Liver (tissue), 9 donors: Measurements from ENCODE around the gene FBRS. TPM values are rescaled to one million over a fixed set of nuclear protein-coding genes. Genes with fewer than 3 reads are reported as not detected.

Source experiments
- DNase-seq: peaks from one replicate; pipeline ENCODE4 v3.0.0-alpha.2; 2017; ENCODE audit warnings: low spot score
- H3K27ac ChIP-seq, 2 donors: one replicate each; pipeline ENCODE4 v1.7.0; 2013; ENCODE audit warnings: inconsistent platforms in 2 of 2, low read length in 2 of 2, control low read depth in 1 of 2, low read depth in 1 of 2, mild to moderate bottlenecking in 1 of 2
- H3K27me3 ChIP-seq, 4 donors: one replicate each; pipeline versions ENCODE4 v1.6.1 to v1.7.0; 2013; ENCODE audit warnings: low read length in 3 of 4, inconsistent platforms in 1 of 4, mild to moderate bottlenecking in 1 of 4, moderate library complexity in 1 of 4; ENCODE audit not compliant: control insufficient read depth in 4 of 4, insufficient read depth in 4 of 4
- H3K36me3 ChIP-seq, 4 donors: one replicate each; pipeline versions ENCODE4 v1.6.1 to v1.7.0; 2013; ENCODE audit warnings: low read length in 3 of 4, mild to moderate bottlenecking in 3 of 4, low read depth in 1 of 4, moderate library complexity in 1 of 4; ENCODE audit not compliant: control insufficient read depth in 4 of 4, insufficient read depth in 3 of 4
- H3K4me1 ChIP-seq, 4 donors: one replicate each; pipeline versions ENCODE4 v1.6.1 to v1.7.0; 2013; ENCODE audit warnings: low read length in 3 of 4, mild to moderate bottlenecking in 3 of 4, moderate library complexity in 1 of 4; ENCODE audit not compliant: control insufficient read depth in 4 of 4, insufficient read depth in 4 of 4
- H3K4me3 ChIP-seq, 3 donors: one replicate each; pipeline versions ENCODE4 v1.6.1 to v1.7.0; 2013; ENCODE audit warnings: low read length in 3 of 3, control low read depth in 1 of 3, low read depth in 1 of 3, mild to moderate bottlenecking in 1 of 3
- H3K9ac ChIP-seq, 2 donors: one replicate each; pipeline ENCODE4 v1.7.0; 2013; ENCODE audit warnings: low read length in 2 of 2, mild to moderate bottlenecking in 2 of 2, moderate library complexity in 2 of 2, control low read depth in 1 of 2, low read depth in 1 of 2
- H3K9me3 ChIP-seq, 4 donors: one replicate each; pipeline versions ENCODE4 v1.6.1 to v1.7.0; 2013; ENCODE audit warnings: low read length in 3 of 4; ENCODE audit not compliant: control insufficient read depth in 4 of 4
- FOXA1 ChIP-seq: IDR thresholded peaks from 2 replicates; pipeline ENCODE4 v1.6.1; 2016; ENCODE audit warnings: antibody characterized with exemption
- FOXA2 ChIP-seq: IDR thresholded peaks from 2 replicates; pipeline ENCODE4 v1.6.1; 2016; ENCODE audit warnings: antibody characterized with exemption
- HNF4A ChIP-seq, 2 donors: conservative IDR thresholded peaks; 2 replicates each; pipeline ENCODE4 v1.6.1; 2016; ENCODE audit warnings: antibody characterized with exemption in 2 of 2, mild to moderate bottlenecking in 2 of 2
- JUND ChIP-seq, 2 donors: IDR thresholded peaks; 2 replicates each; pipeline ENCODE4 v1.6.1; 2016; ENCODE audit warnings: antibody characterized with exemption in 2 of 2
- NR2F2 ChIP-seq: IDR thresholded peaks from 2 replicates; pipeline ENCODE4 v1.6.1; 2016; ENCODE audit warnings: antibody characterized with exemption
- RAD21 ChIP-seq, 2 donors: IDR thresholded peaks; 2 replicates each; pipeline ENCODE4 v1.6.1; 2016; ENCODE audit warnings: antibody characterized with exemption in 2 of 2, mild to moderate bottlenecking in 2 of 2
- RXRA ChIP-seq, 2 donors: IDR thresholded peaks; 2 replicates each; pipeline ENCODE4 v1.6.1; 2017 to 2018; ENCODE audit warnings: antibody characterized with exemption in 2 of 2, mild to moderate bottlenecking in 1 of 2
- SP1 ChIP-seq: IDR thresholded peaks from 2 replicates; pipeline ENCODE4 v1.6.1; 2018; ENCODE audit warnings: antibody characterized with exemption, mild to moderate bottlenecking
- YY1 ChIP-seq: IDR thresholded peaks from 2 replicates; pipeline ENCODE4 v1.6.1; 2016; ENCODE audit warnings: antibody characterized with exemption, mild to moderate bottlenecking
- WGBS: extraction: QIAGEN DNeasy Blood & Tissue Kit; methylation state at CpG from one replicate; pipeline ENCODE4 v1.1.7; 2013; 5-methylcytosine and 5-hydroxymethylcytosine counted together
- polyA plus RNA-seq, 2 donors: library from polyadenylated mRNA; stranded (reverse) in 1 of 2; unstranded in 1 of 2; fragments of 200-250 nt in 1 of 2; fragments of >200 nt in 1 of 2; fragmentation: Nextera tagmentation in 1 of 2; extraction: Ambion mirVana in 1 of 2; gene quantifications; one replicate each; pipeline versions ENCODE4 v1.2.1 to v1.2.3, GENCODE V29; 2013 to 2015
- total RNA-seq, 2 donors: library from RNA; depleted of rRNA; stranded (reverse); fragments of >200 nt; gene quantifications; one replicate each; pipeline ENCODE4 v1.2.3, GENCODE V29; 2014
- TF ChIP-seq, protein P1 (sequence below): IDR thresholded peaks from 2 replicates; pipeline ENCODE4 v1.6.1; 2016; ENCODE audit warnings: antibody characterized with exemption
- TF ChIP-seq, protein P2 (sequence below): IDR thresholded peaks from 2 replicates; pipeline ENCODE4 v1.6.1; 2016; ENCODE audit warnings: antibody characterized with exemption
- TF ChIP-seq, protein P3 (sequence below): fragments of 150-350 bp; IDR thresholded peaks from 2 replicates; pipeline ENCODE4 v1.5.1; 2017; ENCODE audit warnings: improper control_type of control experiment, low read depth, low read length; ENCODE audit not compliant: missing input control
- TF ChIP-seq, protein P4 (sequence below): IDR thresholded peaks from 2 replicates; pipeline ENCODE4 v1.6.1; 2016; ENCODE audit warnings: antibody characterized with exemption
- donor health status: healthy.
- donor health status: healthy.
- donor health status: healthy.
- donor health status: healthy.
- donor health status: healthy.

The FBRS gene
- total and polyA plus RNA-seq, 4 donors = 4.1 to 15.5 (median 11.2) TPM

DNA sequence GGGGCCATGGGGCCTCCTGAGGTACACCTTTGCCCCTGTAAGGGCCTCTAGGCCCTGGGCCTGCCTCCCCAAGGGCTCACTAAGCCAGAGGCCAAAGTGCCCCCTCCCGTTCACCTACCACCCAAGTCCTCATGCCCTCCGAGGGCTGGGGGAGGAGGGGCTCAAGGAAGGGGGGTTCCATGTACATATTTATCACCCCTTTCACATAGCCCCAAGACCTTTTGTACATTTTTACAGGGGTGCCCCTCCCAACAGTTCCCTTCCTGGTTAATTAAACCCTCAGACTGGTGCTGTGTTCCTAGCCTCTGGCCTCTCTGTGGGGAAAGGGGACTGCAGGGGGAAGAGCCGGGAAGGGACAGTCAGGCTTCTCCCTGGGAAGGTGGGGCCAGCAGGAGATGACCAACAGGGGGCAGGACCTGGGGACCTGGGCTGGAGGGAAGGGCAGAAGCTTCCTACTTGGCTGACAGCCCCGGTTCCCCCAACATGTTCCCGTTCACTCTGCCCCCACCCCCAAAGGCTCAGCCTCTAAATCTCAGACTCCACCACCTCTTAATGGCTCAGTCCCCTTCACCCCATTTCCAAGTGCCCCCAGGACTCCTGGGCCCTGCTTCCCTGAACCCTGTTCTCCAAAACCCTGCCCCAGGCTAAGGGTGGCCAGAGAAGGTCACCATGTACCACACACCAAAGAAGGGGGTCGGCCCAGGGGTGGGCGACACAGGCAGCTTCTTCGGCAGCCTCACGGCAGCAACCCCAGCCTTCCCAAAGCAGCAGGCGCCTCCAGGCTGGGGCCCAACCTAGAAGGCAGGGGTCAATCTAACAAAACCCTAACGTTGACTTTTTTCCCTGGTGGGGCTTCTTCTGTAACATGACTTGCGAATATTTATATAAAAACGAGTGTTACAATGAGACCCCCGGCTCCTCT lies 11.9 kb downstream of the FBRS start:
- H3K27ac ChIP-seq = no peak overlapping the region
- no peak for DNase-seq
- no peak overlapping the region for H3K9ac ChIP-seq
- peaks cover 11 to 45% (median 19%) of the 10 kb centered on the region in 4 donors for H3K36me3 ChIP-seq
- 89% methylated on average over 14 of the region's 14 CpGs for WGBS
- peaks cover 7 to 14% (median 10%) of the 10 kb centered on the region in 4 donors for H3K4me1 ChIP-seq
- no peaks in the 10 kb centered on the region for H3K27me3 ChIP-seq
- TF ChIP-seq, protein P1, sequence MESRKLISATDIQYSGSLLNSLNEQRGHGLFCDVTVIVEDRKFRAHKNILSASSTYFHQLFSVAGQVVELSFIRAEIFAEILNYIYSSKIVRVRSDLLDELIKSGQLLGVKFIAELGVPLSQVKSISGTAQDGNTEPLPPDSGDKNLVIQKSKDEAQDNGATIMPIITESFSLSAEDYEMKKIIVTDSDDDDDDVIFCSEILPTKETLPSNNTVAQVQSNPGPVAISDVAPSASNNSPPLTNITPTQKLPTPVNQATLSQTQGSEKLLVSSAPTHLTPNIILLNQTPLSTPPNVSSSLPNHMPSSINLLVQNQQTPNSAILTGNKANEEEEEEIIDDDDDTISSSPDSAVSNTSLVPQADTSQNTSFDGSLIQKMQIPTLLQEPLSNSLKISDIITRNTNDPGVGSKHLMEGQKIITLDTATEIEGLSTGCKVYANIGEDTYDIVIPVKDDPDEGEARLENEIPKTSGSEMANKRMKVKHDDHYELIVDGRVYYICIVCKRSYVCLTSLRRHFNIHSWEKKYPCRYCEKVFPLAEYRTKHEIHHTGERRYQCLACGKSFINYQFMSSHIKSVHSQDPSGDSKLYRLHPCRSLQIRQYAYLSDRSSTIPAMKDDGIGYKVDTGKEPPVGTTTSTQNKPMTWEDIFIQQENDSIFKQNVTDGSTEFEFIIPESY = no peak
- TF ChIP-seq JUND (IDR thresholded peaks at IDR 0.05) (no peak), HNF4A (conservative IDR thresholded peaks at IDR 0.05) (no peak), RXRA (IDR thresholded peaks at IDR 0.05) (no peak), FOXA1 (no peak), FOXA2 (no peak), RAD21 (IDR thresholded peaks at IDR 0.05) (no peak), SP1 (no peak)
- TF ChIP-seq, protein P2, sequence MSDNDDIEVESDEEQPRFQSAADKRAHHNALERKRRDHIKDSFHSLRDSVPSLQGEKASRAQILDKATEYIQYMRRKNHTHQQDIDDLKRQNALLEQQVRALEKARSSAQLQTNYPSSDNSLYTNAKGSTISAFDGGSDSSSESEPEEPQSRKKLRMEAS = no peak
- TF ChIP-seq, protein P3, sequence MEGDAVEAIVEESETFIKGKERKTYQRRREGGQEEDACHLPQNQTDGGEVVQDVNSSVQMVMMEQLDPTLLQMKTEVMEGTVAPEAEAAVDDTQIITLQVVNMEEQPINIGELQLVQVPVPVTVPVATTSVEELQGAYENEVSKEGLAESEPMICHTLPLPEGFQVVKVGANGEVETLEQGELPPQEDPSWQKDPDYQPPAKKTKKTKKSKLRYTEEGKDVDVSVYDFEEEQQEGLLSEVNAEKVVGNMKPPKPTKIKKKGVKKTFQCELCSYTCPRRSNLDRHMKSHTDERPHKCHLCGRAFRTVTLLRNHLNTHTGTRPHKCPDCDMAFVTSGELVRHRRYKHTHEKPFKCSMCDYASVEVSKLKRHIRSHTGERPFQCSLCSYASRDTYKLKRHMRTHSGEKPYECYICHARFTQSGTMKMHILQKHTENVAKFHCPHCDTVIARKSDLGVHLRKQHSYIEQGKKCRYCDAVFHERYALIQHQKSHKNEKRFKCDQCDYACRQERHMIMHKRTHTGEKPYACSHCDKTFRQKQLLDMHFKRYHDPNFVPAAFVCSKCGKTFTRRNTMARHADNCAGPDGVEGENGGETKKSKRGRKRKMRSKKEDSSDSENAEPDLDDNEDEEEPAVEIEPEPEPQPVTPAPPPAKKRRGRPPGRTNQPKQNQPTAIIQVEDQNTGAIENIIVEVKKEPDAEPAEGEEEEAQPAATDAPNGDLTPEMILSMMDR = no peak
- no peaks in the 10 kb centered on the region for H3K9me3 ChIP-seq
- H3K4me3 ChIP-seq = no peak overlapping the region

DNA sequence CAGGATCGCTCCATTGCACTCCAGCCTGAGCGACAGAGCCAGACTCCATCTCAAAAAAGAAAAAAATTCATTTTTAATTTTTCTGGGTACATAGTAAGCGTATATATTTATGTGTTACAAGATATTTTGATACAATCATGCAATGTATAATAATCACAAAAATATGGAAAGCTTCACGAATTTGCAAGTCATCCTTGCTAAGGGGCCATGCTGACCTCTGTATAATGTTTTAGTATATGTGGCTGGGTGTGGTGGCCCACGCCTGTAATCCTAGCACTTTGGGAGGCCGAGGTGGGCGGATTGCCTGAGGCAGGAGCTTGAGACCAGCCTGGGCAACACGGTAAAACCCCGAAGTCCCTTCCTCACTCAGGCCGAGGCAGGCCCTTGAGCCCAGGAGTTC lies 16.9 kb downstream of the FBRS start:
- Histone ChIP-seq H3K9ac (no peak overlapping the region), H3K27ac (no peak overlapping the region)
- TF ChIP-seq, protein P1 = no peak
- TF ChIP-seq, protein P4, sequence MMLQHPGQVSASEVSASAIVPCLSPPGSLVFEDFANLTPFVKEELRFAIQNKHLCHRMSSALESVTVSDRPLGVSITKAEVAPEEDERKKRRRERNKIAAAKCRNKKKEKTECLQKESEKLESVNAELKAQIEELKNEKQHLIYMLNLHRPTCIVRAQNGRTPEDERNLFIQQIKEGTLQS = no peak
- TF ChIP-seq YY1 = no peak
- TF ChIP-seq, protein P2 = no peak
- TF ChIP-seq FOXA2 = no peak
- TF ChIP-seq NR2F2 = no peak
- TF ChIP-seq SP1 = no peak
- TF ChIP-seq HNF4A (conservative IDR thresholded peaks at IDR 0.05) = no peak

More for the DNA sequence above, 16.9 kb downstream of the FBRS start:
- H3K4me1 ChIP-seq = no peaks in the 10 kb centered on the region
- no peaks in the 10 kb centered on the region for H3K9me3 ChIP-seq
- H3K27me3 ChIP-seq = no peaks in the 10 kb centered on the region
- H3K36me3 ChIP-seq = peaks cover 0 to 5% (median under 1%) of the 10 kb centered on the region in 4 donors
- WGBS = 92% methylated on average over 10 of the region's 10 CpGs
- no peak for DNase-seq
- H3K4me3 ChIP-seq = no peak overlapping the region
